ENCODE measurements around the gene GJB1. TPM values are rescaled to one million over a fixed set of nuclear protein-coding genes. Genes with fewer than 3 reads are reported as not detected.

GJB1 gene
- total RNA-seq, 3 donors from 2014 or later: 24.2 to 78.9 (median 58.2) TPM

- ATAC-seq (peak; percentile 52), DNase-seq (peak in 2 of 3 donors; percentile 24 to 34)
- H3K9me3 ChIP-seq: no peaks in the 10 kb centered on the region
- peaks cover 4% of the 10 kb centered on the region for H3K4me1 ChIP-seq (ENCODE audit: low read depth)
- H3K36me3 ChIP-seq (ENCODE audit: low read depth): no peaks in the 10 kb centered on the region
- intact Hi-C loops (cut with DNase I, micrococcal nuclease): no loop called here
- peak overlapping the region; percentile 6 for H3K4me3 ChIP-seq
- TF ChIP-seq CTCF (IDR thresholded peaks at IDR 0.05): no peak
Observed at GRCh38 chrX:71215338-71215912, 7.6 kb upstream of the GJB1 start.

GRCh38 chrX:71216485-71216884 is 6.5 kb upstream of the GJB1 start:
- peak; percentile 35 for ATAC-seq
- H3K4me3 ChIP-seq: no peak overlapping the region
- TF ChIP-seq CTCF (IDR thresholded peaks at IDR 0.05): no peak
- intact Hi-C loops (cut with DNase I, micrococcal nuclease): no loop called here
- no peaks in the 10 kb centered on the region for H3K9me3 ChIP-seq
- no peaks in the 10 kb centered on the region for H3K36me3 ChIP-seq (ENCODE audit: low read depth)
- peaks cover 4% of the 10 kb centered on the region for H3K4me1 ChIP-seq (ENCODE audit: low read depth)
- DNase-seq: peak in 2 of 3 donors; percentile 24 to 27

GRCh38 chrX:71217298-71217697 is 5.7 kb upstream of the GJB1 start:
- DNase-seq: no peak
- no peak for ATAC-seq
- Histone ChIP-seq H3K36me3 (ENCODE audit: low read depth) (no peaks in the 10 kb centered on the region), H3K9me3 (no peaks in the 10 kb centered on the region), H3K4me1 (ENCODE audit: low read depth) (peaks cover 4% of the 10 kb centered on the region), H3K4me3 (no peak overlapping the region)
- TF ChIP-seq CTCF (IDR thresholded peaks at IDR 0.05): no peak
- intact Hi-C loops (cut with DNase I, micrococcal nuclease): no loop called here

- Histone ChIP-seq H3K36me3 (ENCODE audit: low read depth) (no peaks in the 10 kb centered on the region), H3K4me3 (no peak overlapping the region), H3K4me1 (ENCODE audit: low read depth) (no peaks in the 10 kb centered on the region), H3K9me3 (no peaks in the 10 kb centered on the region)
- no peak for DNase-seq
- intact Hi-C loops (cut with DNase I, micrococcal nuclease): no loop called here
- TF ChIP-seq CTCF (IDR thresholded peaks at IDR 0.05): no peak
- ATAC-seq: no peak
Observed at GRCh38 chrX:71221145-71221544, 1.9 kb upstream of the GJB1 start.

GRCh38 chrX:71224098-71224708 is 1.2 kb downstream of the GJB1 start:
- intact Hi-C loops (cut with DNase I, micrococcal nuclease): no loop called here
- no peak for TF ChIP-seq CTCF (IDR thresholded peaks at IDR 0.05)
- ATAC-seq: no peak

More at GRCh38 chrX:71224098-71224708, 1.2 kb downstream of the GJB1 start:
- Histone ChIP-seq H3K36me3 (ENCODE audit: low read depth) (no peaks in the 10 kb centered on the region), H3K9me3 (no peaks in the 10 kb centered on the region), H3K4me3 (no peak overlapping the region), H3K4me1 (ENCODE audit: low read depth) (no peaks in the 10 kb centered on the region)
- no peak for DNase-seq

All from mucosa of descending colon (tissue), 3 donors.